ENCODE data around the gene TXNDC5. TPM values are rescaled to one million over a fixed set of nuclear protein-coding genes. Genes with fewer than 3 reads are reported as not detected.

The TXNDC5 gene
- 285 and 310 TPM in 2 replicates for polyA plus RNA-seq (2011; rRNA removed)
- 172 and 185 TPM in 2 replicates for polyA minus RNA-seq (2011; rRNA and poly(A)+ RNA removed)

- CTCF ChIA-PET = interaction anchor here (0.6 to 3.8 kb wide), 7 partner anchors 95 to 189 kb away, joined by 3 to 22 read pairs (median 9); no protein-coding TSS in a partner anchor
- POLR2A ChIA-PET = interaction anchor here (1.0 kb wide), 1 partner anchor 82 kb away, joined by 4 read pairs; no protein-coding TSS in a partner anchor
Measured at GRCh38 chr6:7910654-7911344, at the start of gene TXNDC5. Gene TXNDC5, minus strand, starts transcription at chr6:7910788. Its CDS starts 12 bp downstream, at chr6:7910776.

DNA sequence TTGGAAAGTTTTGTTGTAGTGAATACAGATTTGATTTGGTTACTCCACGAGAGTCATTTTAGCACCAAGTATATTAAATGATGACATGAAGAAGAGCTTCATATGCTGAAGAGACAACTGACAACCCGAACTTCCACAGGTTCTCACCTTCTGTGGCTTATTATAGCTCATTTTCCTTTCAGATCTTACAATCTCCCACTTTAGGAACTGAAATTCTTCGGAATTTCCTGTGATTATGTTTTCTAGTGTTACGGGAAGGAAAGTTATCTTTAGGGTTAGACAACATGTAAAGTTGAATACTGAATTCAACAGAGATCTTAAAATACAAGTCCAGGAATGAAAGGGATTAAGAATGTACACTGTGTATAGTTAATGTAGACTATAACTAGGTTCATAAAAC lies 49.6 kb upstream of the TXNDC5 start:
- no peak for TF ChIP-seq CTCF (IDR thresholded peaks at IDR 0.05; ENCODE audit: low read depth, low read length)
- POLR2A ChIA-PET = interaction anchor here (0.7 kb wide), 1 partner anchor 198 kb away, joined by 4 read pairs; no protein-coding TSS in a partner anchor
- no peak overlapping the region for H3K4me3 ChIP-seq (ENCODE audit: low read depth, low read length)
- CTCF ChIA-PET = no interaction called here
- no peak overlapping the region for H3K27ac ChIP-seq (ENCODE audit: low read depth, low read length)
- no peak for DNase-seq (ENCODE audit: low read depth, low spot score)
- no peaks in the 10 kb centered on the region for H3K27me3 ChIP-seq (ENCODE audit: control insufficient read depth, insufficient read depth, low read length)
- no peaks in the 10 kb centered on the region; the same call in 1 of the 2 replicates for H3K9me3 ChIP-seq (ENCODE audit: control insufficient read depth, insufficient read depth, low read length)

More at GRCh38 chr6:7910654-7911344, at the start of gene TXNDC5:
- TF ChIP-seq CTCF (IDR thresholded peaks at IDR 0.05; ENCODE audit: low read depth, low read length) = no peak
- H3K27me3 ChIP-seq (ENCODE audit: control insufficient read depth, insufficient read depth, low read length) = peaks cover 3% of the 10 kb centered on the region
- peak within 1 kb of the TSS; percentile 83 for H3K4me3 ChIP-seq (ENCODE audit: low read depth, low read length)
- DNase-seq (ENCODE audit: low read depth, low spot score) = no peak
- peak within 1 kb of the TSS; percentile 39 for H3K27ac ChIP-seq (ENCODE audit: low read depth, low read length)
- H3K9me3 ChIP-seq (ENCODE audit: control insufficient read depth, insufficient read depth, low read length) = no peaks in the 10 kb centered on the region

GRCh38 chr6:7959453-7959852 lies 48.9 kb upstream of the TXNDC5 start:
- ChIA-PET POLR2A (no interaction called here), CTCF (interaction anchor here (0.6 kb wide), 1 partner anchor 238 kb away, joined by 4 read pairs; no protein-coding TSS in a partner anchor)
- no peak overlapping the region for H3K4me3 ChIP-seq (ENCODE audit: low read depth, low read length)
- DNase-seq (ENCODE audit: low read depth, low spot score) = no peak
- TF ChIP-seq CTCF (IDR thresholded peaks at IDR 0.05; ENCODE audit: low read depth, low read length) = no peak
- H3K27ac ChIP-seq (ENCODE audit: low read depth, low read length) = no peak overlapping the region
- no peaks in the 10 kb centered on the region; the same call in 1 of the 2 replicates for H3K9me3 ChIP-seq (ENCODE audit: control insufficient read depth, insufficient read depth, low read length)
- H3K27me3 ChIP-seq (ENCODE audit: control insufficient read depth, insufficient read depth, low read length) = no peaks in the 10 kb centered on the region

GRCh38 chr6:7958464-7958863 lies 47.9 kb upstream of the TXNDC5 start:
- H3K27ac ChIP-seq (ENCODE audit: low read depth, low read length) = no peak overlapping the region
- no peaks in the 10 kb centered on the region for H3K27me3 ChIP-seq (ENCODE audit: control insufficient read depth, insufficient read depth, low read length)
- no peaks in the 10 kb centered on the region; the same call in 1 of the 2 replicates for H3K9me3 ChIP-seq (ENCODE audit: control insufficient read depth, insufficient read depth, low read length)
- no peak for TF ChIP-seq CTCF (IDR thresholded peaks at IDR 0.05; ENCODE audit: low read depth, low read length)
- DNase-seq (ENCODE audit: low read depth, low spot score) = no peak
- no peak overlapping the region for H3K4me3 ChIP-seq (ENCODE audit: low read depth, low read length)
- CTCF ChIA-PET = no interaction called here
- POLR2A ChIA-PET = no interaction called here

DNA sequence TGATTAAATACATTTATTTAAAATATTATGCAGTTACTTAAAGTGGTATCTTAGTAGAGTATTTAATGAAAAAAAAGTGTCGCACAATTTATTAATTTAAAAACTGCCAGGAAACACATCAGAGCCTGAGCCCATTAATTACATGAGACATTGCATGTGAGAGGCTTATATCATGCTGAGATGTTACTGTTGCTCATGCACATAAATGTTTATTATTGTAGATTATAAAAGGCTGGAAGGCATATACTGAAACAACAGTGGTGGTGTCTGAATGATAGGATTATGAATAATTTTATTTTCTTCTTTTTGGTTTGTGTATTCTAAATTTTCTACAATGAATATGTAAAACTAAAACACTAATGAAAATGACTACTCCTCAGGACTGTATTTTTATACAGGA lies 45.7 kb upstream of the TXNDC5 start:
- Histone ChIP-seq H3K27me3 (ENCODE audit: control insufficient read depth, insufficient read depth, low read length) (no peaks in the 10 kb centered on the region), H3K4me3 (ENCODE audit: low read depth, low read length) (no peak overlapping the region), H3K9me3 (ENCODE audit: control insufficient read depth, insufficient read depth, low read length) (no peaks in the 10 kb centered on the region), H3K27ac (ENCODE audit: low read depth, low read length) (no peak overlapping the region)
- no peak for TF ChIP-seq CTCF (IDR thresholded peaks at IDR 0.05; ENCODE audit: low read depth, low read length)
- DNase-seq (ENCODE audit: low read depth, low spot score) = no peak
- ChIA-PET CTCF (no interaction called here), POLR2A (no interaction called here)

Data from AG04450 (cell line).